ENCODE results near the gene RETREG1.

DNA sequence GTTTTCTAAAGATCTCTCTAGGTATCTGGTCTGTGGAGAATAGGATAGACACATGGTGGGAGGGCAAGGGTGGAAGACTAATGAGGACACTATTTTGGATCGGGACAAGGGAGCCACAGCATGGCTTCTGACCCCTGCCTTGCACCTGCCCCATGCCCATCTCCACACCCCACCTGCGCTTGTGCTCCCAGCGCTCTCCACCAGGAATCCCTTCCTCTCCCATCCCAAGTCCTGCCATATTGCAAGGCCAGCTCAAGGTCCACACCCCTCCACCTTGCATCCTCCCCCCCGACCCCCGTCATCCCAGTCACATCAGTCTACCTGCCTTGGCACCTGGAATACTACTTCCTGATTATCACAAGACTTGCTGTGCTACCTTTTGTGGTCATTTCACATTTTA lies 44.2 kb upstream of the RETREG1 start:
- TF ChIP-seq EZH2 (conservative IDR thresholded peaks at IDR 0.05; ENCODE audit: low read depth, low read length), result no peak
- TF ChIP-seq, protein P1, sequence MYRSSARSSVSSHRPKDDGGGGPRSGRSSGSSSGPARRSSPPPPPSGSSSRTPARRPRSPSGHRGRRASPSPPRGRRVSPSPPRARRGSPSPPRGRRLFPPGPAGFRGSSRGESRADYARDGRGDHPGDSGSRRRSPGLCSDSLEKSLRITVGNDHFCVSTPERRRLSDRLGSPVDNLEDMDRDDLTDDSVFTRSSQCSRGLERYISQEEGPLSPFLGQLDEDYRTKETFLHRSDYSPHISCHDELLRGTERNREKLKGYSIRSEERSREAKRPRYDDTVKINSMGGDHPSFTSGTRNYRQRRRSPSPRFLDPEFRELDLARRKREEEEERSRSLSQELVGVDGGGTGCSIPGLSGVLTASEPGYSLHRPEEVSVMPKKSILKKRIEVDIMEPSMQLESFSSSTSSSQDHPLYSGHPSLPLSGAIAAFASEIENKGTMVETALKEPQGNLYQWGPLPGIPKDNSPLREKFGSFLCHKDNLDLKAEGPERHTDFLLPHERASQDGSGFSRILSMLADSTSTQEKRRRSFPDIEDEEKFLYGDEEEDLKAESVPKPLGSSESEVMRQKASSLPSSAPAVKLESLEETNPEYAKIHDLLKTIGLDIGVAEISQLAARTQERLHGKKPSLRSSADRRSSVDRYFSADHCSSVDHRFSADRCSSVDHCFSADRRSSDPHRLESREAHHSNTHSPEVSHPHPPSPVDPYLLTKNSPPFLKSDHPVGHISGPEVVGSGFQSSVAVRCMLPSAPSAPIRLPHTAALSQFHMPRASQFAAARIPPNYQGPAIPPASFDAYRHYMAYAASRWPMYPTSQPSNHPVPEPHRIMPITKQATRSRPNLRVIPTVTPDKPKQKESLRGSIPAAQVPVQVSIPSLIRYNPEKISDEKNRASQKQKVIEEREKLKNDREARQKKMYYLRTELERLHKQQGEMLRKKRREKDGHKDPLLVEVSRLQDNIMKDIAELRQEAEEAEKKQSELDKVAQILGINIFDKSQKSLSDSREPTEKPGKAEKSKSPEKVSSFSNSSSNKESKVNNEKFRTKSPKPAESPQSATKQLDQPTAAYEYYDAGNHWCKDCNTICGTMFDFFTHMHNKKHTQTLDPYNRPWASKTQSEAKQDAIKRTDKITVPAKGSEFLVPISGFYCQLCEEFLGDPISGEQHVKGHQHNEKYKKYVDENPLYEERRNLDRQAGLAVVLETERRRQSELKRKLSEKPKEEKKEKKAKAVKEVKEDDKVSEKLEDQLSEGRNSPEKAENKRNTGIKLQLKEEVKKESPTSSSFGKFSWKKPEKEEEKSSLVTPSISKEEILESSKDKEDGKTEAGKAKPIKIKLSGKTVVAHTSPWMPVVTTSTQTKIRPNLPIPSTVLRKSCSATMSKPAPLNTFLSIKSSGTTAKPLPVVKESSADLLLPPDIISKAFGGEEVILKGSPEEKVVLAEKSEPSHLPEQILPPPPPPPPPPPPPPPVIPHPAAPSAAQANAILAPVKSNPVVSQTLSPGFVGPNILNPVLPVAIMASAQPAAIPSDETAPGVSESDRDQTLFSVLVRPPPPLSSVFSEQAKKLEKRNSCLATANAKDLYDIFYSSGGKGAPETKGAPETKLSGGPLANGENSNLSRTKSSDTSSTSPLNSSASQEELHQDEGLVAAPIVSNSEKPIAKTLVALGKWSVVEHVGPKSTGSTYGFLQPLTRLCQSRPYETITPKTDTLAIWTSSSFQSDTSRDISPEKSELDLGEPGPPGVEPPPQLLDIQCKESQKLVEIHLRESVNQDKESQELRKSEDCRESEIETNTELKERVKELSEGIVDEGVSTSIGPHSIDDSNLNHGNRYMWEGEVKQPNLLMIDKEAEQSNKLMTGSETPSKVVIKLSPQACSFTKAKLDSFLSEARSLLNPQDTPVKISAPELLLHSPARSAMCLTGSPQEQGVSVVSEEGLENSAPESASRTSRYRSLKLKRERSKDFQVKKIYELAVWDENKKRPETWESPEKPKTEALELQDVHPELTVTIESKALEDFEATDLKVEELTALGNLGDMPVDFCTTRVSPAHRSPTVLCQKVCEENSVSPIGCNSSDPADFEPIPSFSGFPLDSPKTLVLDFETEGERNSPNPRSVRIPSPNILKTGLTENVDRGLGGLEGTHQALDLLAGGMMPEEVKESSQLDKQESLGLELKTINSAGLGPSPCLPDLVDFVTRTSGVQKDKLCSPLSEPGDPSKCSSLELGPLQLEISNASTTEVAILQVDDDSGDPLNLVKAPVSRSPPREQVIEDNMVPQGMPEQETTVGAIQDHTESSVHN (CRISPR knock-in tag; IDR thresholded peaks at IDR 0.05), result no peak
- no peak for TF ChIP-seq HDAC1 (CRISPR knock-in tag; IDR thresholded peaks at IDR 0.05)
- TF ChIP-seq CEBPB (IDR thresholded peaks at IDR 0.05; ENCODE audit: borderline replicate concordance, low read depth, low read length), result no peak
- TF ChIP-seq, protein P2, sequence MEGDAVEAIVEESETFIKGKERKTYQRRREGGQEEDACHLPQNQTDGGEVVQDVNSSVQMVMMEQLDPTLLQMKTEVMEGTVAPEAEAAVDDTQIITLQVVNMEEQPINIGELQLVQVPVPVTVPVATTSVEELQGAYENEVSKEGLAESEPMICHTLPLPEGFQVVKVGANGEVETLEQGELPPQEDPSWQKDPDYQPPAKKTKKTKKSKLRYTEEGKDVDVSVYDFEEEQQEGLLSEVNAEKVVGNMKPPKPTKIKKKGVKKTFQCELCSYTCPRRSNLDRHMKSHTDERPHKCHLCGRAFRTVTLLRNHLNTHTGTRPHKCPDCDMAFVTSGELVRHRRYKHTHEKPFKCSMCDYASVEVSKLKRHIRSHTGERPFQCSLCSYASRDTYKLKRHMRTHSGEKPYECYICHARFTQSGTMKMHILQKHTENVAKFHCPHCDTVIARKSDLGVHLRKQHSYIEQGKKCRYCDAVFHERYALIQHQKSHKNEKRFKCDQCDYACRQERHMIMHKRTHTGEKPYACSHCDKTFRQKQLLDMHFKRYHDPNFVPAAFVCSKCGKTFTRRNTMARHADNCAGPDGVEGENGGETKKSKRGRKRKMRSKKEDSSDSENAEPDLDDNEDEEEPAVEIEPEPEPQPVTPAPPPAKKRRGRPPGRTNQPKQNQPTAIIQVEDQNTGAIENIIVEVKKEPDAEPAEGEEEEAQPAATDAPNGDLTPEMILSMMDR (CRISPR knock-in tag; IDR thresholded peaks at IDR 0.05), result no peak
- TF ChIP-seq MEF2D (CRISPR knock-in tag; IDR thresholded peaks at IDR 0.05), result no peak
- no peak for TF ChIP-seq NFIC (IDR thresholded peaks at IDR 0.05; ENCODE audit: low read length)
- no peak for TF ChIP-seq RCOR2 (CRISPR knock-in tag; IDR thresholded peaks at IDR 0.05)
- TF ChIP-seq RBFOX2 (IDR thresholded peaks at IDR 0.05; ENCODE audit: low read depth, low read length), result no peak
- TF ChIP-seq, protein P3, sequence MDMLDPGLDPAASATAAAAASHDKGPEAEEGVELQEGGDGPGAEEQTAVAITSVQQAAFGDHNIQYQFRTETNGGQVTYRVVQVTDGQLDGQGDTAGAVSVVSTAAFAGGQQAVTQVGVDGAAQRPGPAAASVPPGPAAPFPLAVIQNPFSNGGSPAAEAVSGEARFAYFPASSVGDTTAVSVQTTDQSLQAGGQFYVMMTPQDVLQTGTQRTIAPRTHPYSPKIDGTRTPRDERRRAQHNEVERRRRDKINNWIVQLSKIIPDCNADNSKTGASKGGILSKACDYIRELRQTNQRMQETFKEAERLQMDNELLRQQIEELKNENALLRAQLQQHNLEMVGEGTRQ (IDR thresholded peaks at IDR 0.05; ENCODE audit: low read depth, low read length), result no peak
- TF ChIP-seq, protein P3 (CRISPR knock-in tag; IDR thresholded peaks at IDR 0.05; ENCODE audit: borderline replicate concordance), result no peak
- TF ChIP-seq, protein P4, sequence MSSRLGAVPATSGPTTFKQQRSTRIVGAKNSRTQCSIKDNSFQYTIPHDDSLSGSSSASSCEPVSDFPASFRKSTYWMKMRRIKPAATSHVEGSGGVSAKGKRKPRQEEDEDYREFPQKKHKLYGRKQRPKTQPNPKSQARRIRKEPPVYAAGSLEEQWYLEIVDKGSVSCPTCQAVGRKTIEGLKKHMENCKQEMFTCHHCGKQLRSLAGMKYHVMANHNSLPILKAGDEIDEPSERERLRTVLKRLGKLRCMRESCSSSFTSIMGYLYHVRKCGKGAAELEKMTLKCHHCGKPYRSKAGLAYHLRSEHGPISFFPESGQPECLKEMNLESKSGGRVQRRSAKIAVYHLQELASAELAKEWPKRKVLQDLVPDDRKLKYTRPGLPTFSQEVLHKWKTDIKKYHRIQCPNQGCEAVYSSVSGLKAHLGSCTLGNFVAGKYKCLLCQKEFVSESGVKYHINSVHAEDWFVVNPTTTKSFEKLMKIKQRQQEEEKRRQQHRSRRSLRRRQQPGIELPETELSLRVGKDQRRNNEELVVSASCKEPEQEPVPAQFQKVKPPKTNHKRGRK (CRISPR knock-in tag; IDR thresholded peaks at IDR 0.05), result no peak

Measured in HepG2 (cell line).